CD4-positive, alpha-beta T cell treated with Interleukin-4 for 4 hours (primary cell): ENCODE results near the gene LRRFIP2.

Experiments
- DNase-seq: peaks from one replicate; pipeline ENCODE4 v3.0.0-alpha.2; 2020

The LRRFIP2 gene

GRCh38 chr3:37015642-37016041 is 158.7 kb downstream of the LRRFIP2 start:
- no peak for DNase-seq

GRCh38 chr3:37014620-37015019 is 159.8 kb downstream of the LRRFIP2 start:
- no peak for DNase-seq
